OCI-LY7 (cell line): ENCODE results near the gene CTNNA2.

ENCODE experiments used
- EZH2phosphoT487 ChIP-seq: fragments of 200-600 bp; sonication (generic); IDR thresholded peaks from 2 replicates; pipeline ENCODE4 v1.6.1; 2018; ENCODE audit warnings: low read depth, borderline replicate concordance, mild to moderate bottlenecking, mixed run types, antibody characterized with exemption, low read length, moderate library complexity, mixed read lengths
- TF ChIP-seq, protein P1 (sequence below): fragments of 200-600 bp; sonication (generic); conservative IDR thresholded peaks from 2 replicates; pipeline ENCODE4 v1.5.1; 2014; ENCODE audit warnings: mild to moderate bottlenecking, antibody characterized with exemption, low read length, moderate library complexity, mixed read lengths

DNA sequence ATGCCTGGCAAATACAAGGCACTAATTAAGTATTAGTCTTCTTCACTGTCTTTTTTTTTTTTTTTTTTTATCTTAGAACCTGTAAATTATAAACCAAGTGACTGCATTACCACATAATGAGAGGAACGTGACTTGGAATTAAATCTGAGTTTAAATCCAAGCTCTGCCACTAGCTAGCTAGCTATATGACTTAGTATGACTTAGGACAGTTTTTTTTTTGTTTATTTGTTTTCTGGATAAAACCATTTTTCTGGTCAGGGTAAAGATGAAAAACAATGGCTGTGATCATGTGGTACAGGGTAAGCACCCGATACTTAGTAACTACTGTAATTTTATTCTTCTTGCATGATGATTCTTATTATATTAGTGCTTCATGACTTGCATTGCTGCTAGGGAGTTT is 983.5 kb downstream of the CTNNA2 start:
- TF ChIP-seq, protein P1, sequence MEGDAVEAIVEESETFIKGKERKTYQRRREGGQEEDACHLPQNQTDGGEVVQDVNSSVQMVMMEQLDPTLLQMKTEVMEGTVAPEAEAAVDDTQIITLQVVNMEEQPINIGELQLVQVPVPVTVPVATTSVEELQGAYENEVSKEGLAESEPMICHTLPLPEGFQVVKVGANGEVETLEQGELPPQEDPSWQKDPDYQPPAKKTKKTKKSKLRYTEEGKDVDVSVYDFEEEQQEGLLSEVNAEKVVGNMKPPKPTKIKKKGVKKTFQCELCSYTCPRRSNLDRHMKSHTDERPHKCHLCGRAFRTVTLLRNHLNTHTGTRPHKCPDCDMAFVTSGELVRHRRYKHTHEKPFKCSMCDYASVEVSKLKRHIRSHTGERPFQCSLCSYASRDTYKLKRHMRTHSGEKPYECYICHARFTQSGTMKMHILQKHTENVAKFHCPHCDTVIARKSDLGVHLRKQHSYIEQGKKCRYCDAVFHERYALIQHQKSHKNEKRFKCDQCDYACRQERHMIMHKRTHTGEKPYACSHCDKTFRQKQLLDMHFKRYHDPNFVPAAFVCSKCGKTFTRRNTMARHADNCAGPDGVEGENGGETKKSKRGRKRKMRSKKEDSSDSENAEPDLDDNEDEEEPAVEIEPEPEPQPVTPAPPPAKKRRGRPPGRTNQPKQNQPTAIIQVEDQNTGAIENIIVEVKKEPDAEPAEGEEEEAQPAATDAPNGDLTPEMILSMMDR: no peak
- no peak for TF ChIP-seq EZH2phosphoT487
